Stimulated activated CD8-positive, alpha-beta memory T cell treated with anti-CD3 and anti-CD28 coated beads, Interleukin-7, amount 100 ng/mL, for 1 hour (primary cell): Measurements from ENCODE around the gene NLRC5.
"Not testable (repeated sequence)": the region's sequence is repeated elsewhere in the genome, so short reads cannot be mapped to it uniquely, and the experiment has no call there.

Experiments used
- DNase-seq, 2 donors: peaks; one replicate each; pipeline ENCODE4 v3.0.0-alpha.2; 2020; ENCODE audit warnings: low read depth in 2 of 2

Gene NLRC5

GRCh38 chr16:57099965-57100364, 110.6 kb downstream of the NLRC5 start:
- DNase-seq, result not testable (repeated sequence)

GRCh38 chr16:57100445-57100844, 111.1 kb downstream of the NLRC5 start:
- DNase-seq, result no peak

GRCh38 chr16:57102888-57103851, 113.8 kb downstream of the NLRC5 start:
- no peak for DNase-seq

- DNase-seq, result no peak
Measured at GRCh38 chr16:57104706-57105105, 115.3 kb downstream of the NLRC5 start.

GRCh38 chr16:57105184-57105583, 115.8 kb downstream of the NLRC5 start:
- no peak for DNase-seq

GRCh38 chr16:57106767-57107166, 117.4 kb downstream of the NLRC5 start:
- DNase-seq, result no peak

- no peak for DNase-seq
Measured at GRCh38 chr16:57107321-57107922, 118.1 kb downstream of the NLRC5 start.

GRCh38 chr16:57108432-57108831, 119.1 kb downstream of the NLRC5 start:
- DNase-seq, result no peak

- not testable (repeated sequence) for DNase-seq
Measured at GRCh38 chr16:57109259-57110105, 120.1 kb downstream of the NLRC5 start.

- DNase-seq, result no peak
Measured at GRCh38 chr16:57110937-57111336, 121.6 kb downstream of the NLRC5 start.

GRCh38 chr16:57111420-57111819, 122.1 kb downstream of the NLRC5 start:
- no peak for DNase-seq

- no peak for DNase-seq
Measured at GRCh38 chr16:57112403-57113041, 123.2 kb downstream of the NLRC5 start.

- no peak for DNase-seq
Measured at GRCh38 chr16:57113042-57113453, 123.7 kb downstream of the NLRC5 start.

- no peak for DNase-seq
Measured at GRCh38 chr16:57113664-57114063, 124.3 kb downstream of the NLRC5 start.

GRCh38 chr16:57115168-57115513, 125.8 kb downstream of the NLRC5 start:
- DNase-seq, result no peak

- no peak for DNase-seq
Measured at GRCh38 chr16:57115514-57116182, 126.3 kb downstream of the NLRC5 start.

GRCh38 chr16:57118461-57119084, 129.2 kb downstream of the NLRC5 start:
- no peak for DNase-seq

GRCh38 chr16:57123216-57123973, 134.0 kb downstream of the NLRC5 start:
- DNase-seq, result no peak

GRCh38 chr16:57123974-57124674, 134.8 kb downstream of the NLRC5 start:
- no peak for DNase-seq
